GM19397 (cell line): Measurements from ENCODE around the gene NPHP3.
A peak's percentile ranks its signal among the peaks of the same experiment; 100 is the strongest.
"Not testable (repeated sequence)": the region's sequence is repeated elsewhere in the genome, so short reads cannot be mapped to it uniquely, and the experiment has no call there.

Experiments used
- ATAC-seq: cut with Tn5 transposase; IDR thresholded peaks from one replicate; pipeline ENCODE4 v1.9.1; 2021; ENCODE audit warnings: mild to moderate bottlenecking, moderate library complexity; ENCODE audit not compliant: unreplicated experiment

The NPHP3 gene

GRCh38 chr3:132722165-132723023, at the start of gene NPHP3:
Gene NPHP3, minus strand, starts transcription at chr3:132722409. Its CDS starts 54 bp downstream, at chr3:132722355.
- peak; percentile 79 for ATAC-seq

GRCh38 chr3:132758740-132759139, 36.5 kb upstream of the NPHP3 start:
- no peak for ATAC-seq

GRCh38 chr3:132756108-132756650, 34.0 kb upstream of the NPHP3 start:
- no peak for ATAC-seq

- no peak for ATAC-seq
These were observed 31.7 kb upstream of the NPHP3 start for GRCh38 chr3:132753946-132754345.

GRCh38 chr3:132749786-132750185, 27.6 kb upstream of the NPHP3 start:
- no peak for ATAC-seq

GRCh38 chr3:132746720-132747119, 24.5 kb upstream of the NPHP3 start:
- ATAC-seq = not testable (repeated sequence)

GRCh38 chr3:132738314-132738713, 16.1 kb upstream of the NPHP3 start:
- no peak for ATAC-seq

GRCh38 chr3:132735589-132735988, 13.4 kb upstream of the NPHP3 start:
- no peak for ATAC-seq

- ATAC-seq = no peak
These were observed 8.8 kb upstream of the NPHP3 start for GRCh38 chr3:132730891-132731580.

- ATAC-seq = no peak
These were observed 4.2 kb upstream of the NPHP3 start for GRCh38 chr3:132726341-132726823.

- no peak for ATAC-seq
These were observed 1.1 kb upstream of the NPHP3 start for GRCh38 chr3:132723024-132723950.

GRCh38 chr3:132721479-132722164, 587 bp downstream of the NPHP3 start:
- ATAC-seq = no peak

- no peak for ATAC-seq
These were observed 2.0 kb downstream of the NPHP3 start for GRCh38 chr3:132720228-132720627.

GRCh38 chr3:132716372-132716771, 5.8 kb downstream of the NPHP3 start:
- no peak for ATAC-seq

- ATAC-seq = no peak
These were observed 8.1 kb downstream of the NPHP3 start for GRCh38 chr3:132713977-132714727.

- no peak for ATAC-seq
These were observed 11.9 kb downstream of the NPHP3 start for GRCh38 chr3:132710311-132710710.

- no peak for ATAC-seq
These were observed 12.4 kb downstream of the NPHP3 start for GRCh38 chr3:132709761-132710160.

- ATAC-seq = no peak
These were observed 18.5 kb downstream of the NPHP3 start for GRCh38 chr3:132703733-132704132.

GRCh38 chr3:132695422-132695821, 26.8 kb downstream of the NPHP3 start:
- no peak for ATAC-seq
